GM08714 (cell line): ENCODE measurements around the gene GP1BB.

Experiments used
- H3K4me3 ChIP-seq: fragments of 200-500 bp; sonication (Bioruptor generic); 2 replicates; pipeline ENCODE4 v1.5.1; 2014; ENCODE audit warnings: mild to moderate bottlenecking, low read length, inconsistent platforms
- ZNF274 ChIP-seq: IDR thresholded peaks from 2 replicates; pipeline ENCODE4 v1.6.1; 2012; ENCODE audit warnings: mild to moderate bottlenecking, low read depth, low read length

Gene GP1BB

GRCh38 chr22:19744350-19745006 lies 21.1 kb downstream of the GP1BB start:
- H3K4me3 ChIP-seq, result no peak overlapping the region
- no peak for TF ChIP-seq ZNF274

- H3K4me3 ChIP-seq, result no peak overlapping the region
- no peak for TF ChIP-seq ZNF274
These were observed 22.1 kb downstream of the GP1BB start for GRCh38 chr22:19745155-19746101.

DNA sequence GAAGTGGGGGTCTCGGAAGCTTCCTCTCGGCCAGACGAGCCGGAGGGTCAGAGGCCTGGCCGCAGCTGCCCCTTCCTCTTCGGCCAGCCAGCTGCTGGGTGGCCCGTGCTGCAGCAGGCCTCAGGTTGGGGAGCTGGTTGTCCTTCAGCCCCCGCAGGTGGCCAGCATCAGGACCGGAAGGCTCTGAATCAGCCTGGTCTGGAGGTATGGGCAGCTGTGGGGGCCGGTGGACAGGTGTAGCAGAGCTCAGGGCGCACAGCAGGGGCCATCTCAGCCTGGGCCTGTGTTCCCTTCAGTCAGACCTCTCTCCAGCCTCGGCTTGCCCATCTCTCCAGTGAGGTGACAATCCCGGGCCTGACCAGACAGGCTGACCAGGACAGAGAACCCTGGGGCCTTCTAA lies 23.4 kb downstream of the GP1BB start:
- no peak overlapping the region for H3K4me3 ChIP-seq
- no peak for TF ChIP-seq ZNF274

DNA sequence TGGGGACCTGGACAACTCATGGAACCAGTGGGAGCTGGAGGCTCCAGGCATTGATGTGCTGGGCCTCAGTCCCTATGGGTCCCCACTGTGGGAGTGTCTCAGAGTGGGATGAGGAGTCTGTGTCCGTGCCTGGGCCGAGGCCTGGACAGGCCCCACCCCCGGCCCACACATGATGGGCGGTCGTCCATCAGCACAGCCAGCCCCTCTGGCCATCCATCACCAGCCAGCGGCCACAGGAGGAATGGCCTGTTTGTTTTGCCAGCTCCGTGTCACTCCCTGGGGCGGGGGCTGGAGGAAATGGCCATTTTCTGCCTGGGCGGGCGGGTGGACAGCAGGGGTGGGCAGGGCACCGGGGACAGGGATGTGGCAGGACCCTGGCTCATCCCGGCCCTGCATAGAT lies 24.2 kb downstream of the GP1BB start:
- H3K4me3 ChIP-seq, result no peak overlapping the region
- TF ChIP-seq ZNF274, result no peak

DNA sequence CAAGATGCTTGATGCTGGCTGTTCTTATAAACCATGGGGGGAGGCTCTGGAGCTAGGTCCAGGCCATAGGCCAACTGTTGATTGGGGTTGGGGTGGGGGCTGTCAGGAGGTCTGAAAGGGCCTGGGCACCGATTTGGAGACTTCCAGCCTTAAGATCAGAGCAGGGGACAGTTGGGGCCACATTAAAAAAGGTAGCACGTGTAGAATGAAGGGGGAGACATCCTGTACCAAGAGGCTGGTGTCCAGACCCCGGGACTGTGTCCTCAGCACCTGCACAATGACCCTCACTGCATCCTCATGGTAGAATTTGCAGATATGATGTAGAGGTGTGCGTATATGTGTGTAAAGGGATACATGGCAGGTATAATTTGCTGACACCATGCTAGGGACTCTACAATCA lies 24.8 kb downstream of the GP1BB start:
- H3K4me3 ChIP-seq, result no peak overlapping the region
- no peak for TF ChIP-seq ZNF274

GRCh38 chr22:19748991-19749664 lies 25.8 kb downstream of the GP1BB start:
- H3K4me3 ChIP-seq, result no peak overlapping the region
- no peak for TF ChIP-seq ZNF274

DNA sequence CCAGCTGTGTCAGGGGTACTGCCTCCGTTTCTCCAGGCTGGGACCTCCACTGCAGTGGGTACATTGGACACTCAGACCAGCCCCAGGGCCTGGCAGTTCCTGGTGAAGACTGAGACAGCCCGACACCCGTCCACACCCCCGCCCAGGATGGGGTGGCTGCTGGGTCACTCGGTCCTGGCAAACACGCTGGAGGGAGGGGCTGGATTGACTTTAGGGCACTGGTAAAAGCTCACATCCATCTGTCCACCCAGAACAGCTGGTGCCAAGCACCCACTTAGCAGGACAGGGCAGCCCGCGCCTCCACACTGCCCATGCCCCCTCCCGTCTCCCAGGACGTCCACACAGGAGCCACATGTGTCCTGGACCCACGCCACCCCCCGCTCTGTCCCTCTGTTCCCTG lies 26.5 kb downstream of the GP1BB start:
- TF ChIP-seq ZNF274, result no peak
- H3K4me3 ChIP-seq, result no peak overlapping the region

GRCh38 chr22:19750507-19751490 lies 27.5 kb downstream of the GP1BB start:
- H3K4me3 ChIP-seq, result no peak overlapping the region
- TF ChIP-seq ZNF274, result no peak

- no peak overlapping the region for H3K4me3 ChIP-seq
- TF ChIP-seq ZNF274, result no peak
These were observed 28.3 kb downstream of the GP1BB start for GRCh38 chr22:19751497-19752245.

DNA sequence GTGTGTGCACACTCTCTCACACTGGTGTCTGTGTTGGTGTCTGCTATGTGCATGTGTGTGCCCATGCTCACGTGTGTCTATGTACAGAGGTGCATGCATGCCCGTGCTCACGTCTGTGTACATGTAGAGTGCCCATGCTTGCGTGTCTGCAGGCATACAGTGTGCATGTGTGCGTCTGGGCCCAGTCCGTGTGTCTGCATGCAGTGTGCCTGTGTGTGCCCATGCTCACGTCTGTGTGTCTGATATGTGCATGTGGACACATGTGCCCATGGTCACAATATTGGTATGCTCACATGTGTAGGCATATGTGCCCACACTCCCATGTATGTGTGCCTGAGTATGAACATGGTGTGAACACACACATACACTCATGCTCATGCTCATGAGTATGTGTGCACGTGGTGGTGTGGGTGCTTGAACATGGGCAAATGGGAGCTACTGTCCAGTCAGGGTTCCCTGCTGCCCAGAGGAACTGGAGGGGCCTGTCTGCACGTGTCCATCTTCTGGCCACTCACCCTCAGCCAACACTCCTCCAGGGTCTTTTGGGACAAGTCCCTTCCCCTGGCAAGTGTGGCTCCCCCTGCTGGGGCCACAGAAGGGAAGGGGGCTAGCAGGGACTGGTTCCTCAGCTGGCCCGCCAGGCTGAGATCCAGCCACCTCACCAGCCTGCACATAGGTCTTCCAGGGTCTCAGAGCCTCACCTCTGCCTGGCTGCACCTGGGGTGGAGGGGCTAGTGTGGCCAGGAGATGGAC lies 29.9 kb downstream of the GP1BB start:
- no peak overlapping the region for H3K4me3 ChIP-seq
- no peak for TF ChIP-seq ZNF274

DNA sequence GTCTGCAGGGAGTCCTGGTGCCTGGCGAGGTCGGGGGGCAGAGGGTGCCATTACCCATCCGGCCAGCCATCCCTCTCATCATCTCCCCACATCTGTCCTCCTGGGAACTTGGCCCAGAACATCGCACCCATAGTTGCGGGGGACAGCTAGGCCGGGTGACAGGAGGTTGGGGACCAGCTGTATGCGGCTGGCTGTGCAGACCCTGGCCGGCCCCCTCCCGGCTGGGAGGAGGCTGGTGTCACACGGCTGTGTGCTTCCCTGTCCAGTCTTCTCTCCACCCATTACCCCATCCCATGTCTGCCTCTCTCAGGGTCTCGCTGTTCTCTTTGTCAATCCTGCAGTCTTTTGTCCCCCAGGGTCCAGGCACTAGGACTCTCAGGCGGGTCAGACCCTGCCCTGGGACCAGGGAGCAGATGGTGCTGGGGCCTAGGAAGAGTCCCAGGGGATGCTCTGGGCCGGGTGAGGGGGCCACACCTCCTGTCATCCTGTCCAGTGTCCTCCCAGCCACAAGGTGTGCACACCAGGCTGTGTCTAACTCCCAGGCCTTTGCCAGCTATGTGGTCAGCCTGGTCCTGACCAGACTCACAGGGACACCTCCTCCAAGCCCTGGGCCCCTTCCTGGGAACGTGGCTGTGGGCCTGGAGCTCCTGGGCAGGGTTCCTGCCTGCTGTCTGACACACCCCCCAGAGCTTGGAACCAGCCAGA lies 30.8 kb downstream of the GP1BB start:
- TF ChIP-seq ZNF274, result no peak
- H3K4me3 ChIP-seq, result no peak overlapping the region

GRCh38 chr22:19754701-19755144 lies 31.4 kb downstream of the GP1BB start:
- H3K4me3 ChIP-seq, result no peak overlapping the region
- TF ChIP-seq ZNF274, result no peak
